H1 (cell line): ENCODE data around the gene FOXL1. TPM values are rescaled to one million over a fixed set of nuclear protein-coding genes. Genes with fewer than 3 reads are reported as not detected.

Source experiments
- CTCF ChIA-PET: fragments of 300-600 bp; sonication (Branson Sonifier 250); formaldehyde crosslinking; loops from one replicate; lab custom pipeline; 2021; ENCODE audit not compliant: partially characterized antibody; lab: Charles Lee
- POLR2A ChIA-PET: fragments of 300-600 bp; sonication (Branson Sonifier 250); formaldehyde crosslinking; loops from one replicate; lab custom pipeline; 2021; ENCODE audit warnings: inconsistent platforms; ENCODE audit not compliant: partially characterized antibody; lab: Charles Lee
- DNase-seq, 2 experiments: peaks; one replicate each; pipeline versions ENCODE4 v3.0.0 to v3.0.0-alpha.2; 2010 to 2022; ENCODE audit warnings: low spot score in 2 of 2, low read depth in 1 of 2, mixed read lengths in 1 of 2
- FAIRE-seq: peaks from 2 replicates; lab custom pipeline; 2011; peaks lifted over from hg19 to GRCh38; lab: Jason Lieb, UNC
- H2AFZ ChIP-seq: 2 replicates; pipeline ENCODE4 v1.8.1; 2012; ENCODE audit warnings: low read length, inconsistent platforms
- H2AK5ac ChIP-seq: 2 replicates; pipeline ENCODE4 v1.6.1; 2013; ENCODE audit warnings: low read depth, low read length
- H2BK120ac ChIP-seq: replicated peaks from 2 replicates; pipeline ENCODE3; 2013; ENCODE audit warnings: low read depth, low read length, inconsistent platforms
- H2BK12ac ChIP-seq: 2 replicates; pipeline ENCODE4 v1.6.1; 2013; ENCODE audit warnings: low read depth, low read length
- H2BK15ac ChIP-seq: 2 replicates; pipeline ENCODE4 v1.6.1; 2013; ENCODE audit warnings: low read length
- H2BK20ac ChIP-seq: 2 replicates; pipeline ENCODE4 v1.6.1; 2013; ENCODE audit warnings: low read length
- H2BK5ac ChIP-seq: 2 replicates; pipeline ENCODE4 v1.6.1; 2013; ENCODE audit warnings: low read depth, low read length
- H3K14ac ChIP-seq: 2 replicates; pipeline ENCODE4 v1.6.1; 2013; ENCODE audit warnings: inconsistent platforms; ENCODE audit not compliant: insufficient read length
- H3K18ac ChIP-seq: 2 replicates; pipeline ENCODE4 v1.6.1; 2013; ENCODE audit warnings: low read length; ENCODE audit errors: extremely low read depth
- H3K23ac ChIP-seq: 2 replicates; pipeline ENCODE4 v1.6.1; 2013; ENCODE audit warnings: inconsistent platforms; ENCODE audit not compliant: insufficient read length
- H3K23me2 ChIP-seq: 2 replicates; pipeline ENCODE4 v1.6.1; 2013; ENCODE audit warnings: low read depth, low read length
- H3K27ac ChIP-seq: 2 replicates; pipeline ENCODE4 v1.6.1; 2011; ENCODE audit warnings: low read depth, low read length, inconsistent platforms
- H3K27me3 ChIP-seq, 4 experiments: replicated peaks in 1 of 4; 1 replicate in 1 of 4; 2 replicates in 3 of 4; pipeline versions ENCODE4 v1.6.1 to v1.8.1; 2011 to 2013; ENCODE audit warnings: low read length in 3 of 4, mild to moderate bottlenecking in 3 of 4, inconsistent platforms in 2 of 4, mixed read lengths in 2 of 4, moderate library complexity in 1 of 4; ENCODE audit not compliant: control insufficient read depth in 3 of 4, insufficient read depth in 3 of 4; ENCODE audit errors: extremely low read depth in 1 of 4
- H3K36me3 ChIP-seq, 4 experiments: 2 replicates each; pipeline versions ENCODE4 v1.6.1 to v1.8.1; 2011 to 2013; ENCODE audit warnings: mild to moderate bottlenecking in 4 of 4, low read length in 3 of 4, moderate library complexity in 2 of 4, control low read depth in 1 of 4, inconsistent platforms in 1 of 4; ENCODE audit not compliant: insufficient read depth in 4 of 4, control insufficient read depth in 2 of 4
- H3K4ac ChIP-seq: replicated peaks from 2 replicates; pipeline ENCODE3; 2013; ENCODE audit warnings: low read length, low read depth, mixed read lengths, inconsistent platforms; ENCODE audit not compliant: insufficient read length
- H3K4me1 ChIP-seq, 4 experiments: replicated peaks in 1 of 4; 1 replicate in 1 of 4; 2 replicates in 3 of 4; pipeline versions ENCODE4 v1.6.1 to v1.8.1; 2011 to 2013; ENCODE audit warnings: low read length in 3 of 4, inconsistent platforms in 2 of 4, mixed read lengths in 1 of 4; ENCODE audit not compliant: insufficient read depth in 4 of 4, control insufficient read depth in 3 of 4
- H3K4me2 ChIP-seq, 2 experiments: 2 replicates each; pipeline versions ENCODE4 v1.6.1 to v1.8.1; 2011 to 2013; ENCODE audit warnings: low read depth in 2 of 2, low read length in 2 of 2, control low read depth in 1 of 2, inconsistent platforms in 1 of 2, mild to moderate bottlenecking in 1 of 2; ENCODE audit not compliant: insufficient read depth in 1 of 2
- H3K4me3 ChIP-seq, 4 experiments: fragments of 200-600, 300-600 bp in 1 of 4; sonication (generic), shearing (Covaris generic), sonication (Bioruptor Twin) in 1 of 4; 2 replicates each; pipeline versions ENCODE4 v1.5.1 to v1.8.1; 2011 to 2016; ENCODE audit warnings: low read length in 4 of 4, low read depth in 3 of 4, control low read depth in 2 of 4, inconsistent platforms in 2 of 4, mild to moderate bottlenecking in 2 of 4, mixed read lengths in 1 of 4, moderate library complexity in 1 of 4; ENCODE audit not compliant: insufficient read depth in 2 of 4; ENCODE audit errors: extremely low read depth in 1 of 4
- H3K56ac ChIP-seq: replicated peaks from 2 replicates; pipeline ENCODE3; 2013; ENCODE audit warnings: low read depth, mild to moderate bottlenecking, mixed read lengths, low read length, inconsistent platforms; ENCODE audit not compliant: insufficient read length
- H3K79me1 ChIP-seq: 2 replicates; pipeline ENCODE4 v1.6.1; 2013; ENCODE audit warnings: low read depth, low read length, control low read depth
- H3K79me2 ChIP-seq, 2 experiments: 2 replicates each; pipeline versions ENCODE4 v1.6.1 to v1.8.1; 2012 to 2013; ENCODE audit warnings: low read length in 2 of 2, mild to moderate bottlenecking in 2 of 2, inconsistent platforms in 1 of 2; ENCODE audit not compliant: insufficient read depth in 2 of 2, control insufficient read depth in 1 of 2
- H3K9ac ChIP-seq, 4 experiments: replicated peaks in 1 of 4; 1 replicate in 1 of 4; 2 replicates in 3 of 4; pipeline versions ENCODE4 v1.6.1 to v1.8.1; 2011 to 2013; ENCODE audit warnings: low read depth in 3 of 4, low read length in 3 of 4, control low read depth in 2 of 4, mild to moderate bottlenecking in 2 of 4, moderate library complexity in 2 of 4, inconsistent platforms in 1 of 4; ENCODE audit errors: extremely low read depth in 1 of 4
- H3K9me3 ChIP-seq, 2 experiments: 2 replicates each; pipeline versions ENCODE4 v1.6.1 to v1.8.1; 2012 to 2013; ENCODE audit warnings: mild to moderate bottlenecking in 2 of 2, moderate library complexity in 2 of 2, control low read depth in 1 of 2, inconsistent platforms in 1 of 2, low read depth in 1 of 2, low read length in 1 of 2, mixed read lengths in 1 of 2; ENCODE audit not compliant: insufficient read depth in 2 of 2
- H4K20me1 ChIP-seq, 2 experiments: replicated peaks in 1 of 2; 2 replicates each; pipeline versions ENCODE3 to v1.8.1; 2011 to 2013; ENCODE audit warnings: inconsistent platforms in 2 of 2, low read length in 2 of 2, mild to moderate bottlenecking in 1 of 2; ENCODE audit not compliant: insufficient read depth in 2 of 2, control insufficient read depth in 1 of 2
- H4K5ac ChIP-seq: 2 replicates; pipeline ENCODE4 v1.6.1; 2013; ENCODE audit warnings: low read length, low read depth, mixed read lengths, inconsistent platforms; ENCODE audit not compliant: insufficient read length
- H4K8ac ChIP-seq: 2 replicates; pipeline ENCODE4 v1.8.0; 2013; ENCODE audit warnings: mild to moderate bottlenecking, moderate library complexity, low read length, inconsistent platforms; ENCODE audit not compliant: insufficient read depth; ENCODE audit errors: extremely low read depth
- H4K91ac ChIP-seq: replicated peaks from 2 replicates; pipeline ENCODE3; 2013; ENCODE audit warnings: low read length, mixed read lengths, inconsistent platforms; ENCODE audit not compliant: insufficient read length
- BRCA1 ChIP-seq: IDR thresholded peaks from 2 replicates; pipeline ENCODE4 v1.6.1; 2012; ENCODE audit warnings: low read depth, low read length, improper control_type of control experiment
- CEBPB ChIP-seq: IDR thresholded peaks from 2 replicates; pipeline ENCODE4 v1.6.1; 2012; ENCODE audit warnings: low read depth, low read length
- EZH2 ChIP-seq: fragments of 200-600 bp; sonication (generic); IDR thresholded peaks from 2 replicates; pipeline ENCODE4 v1.7.1; 2012; ENCODE audit warnings: low read depth, mild to moderate bottlenecking, moderate library complexity, low read length, inconsistent platforms; ENCODE audit not compliant: severe bottlenecking
- GTF2F1 ChIP-seq: IDR thresholded peaks from 2 replicates; pipeline ENCODE4 v1.6.1; 2012; ENCODE audit warnings: low read depth, low read length, improper control_type of control experiment, borderline replicate concordance
- JUN ChIP-seq: IDR thresholded peaks from 2 replicates; pipeline ENCODE4 v1.6.1; 2011; ENCODE audit warnings: low read depth, mild to moderate bottlenecking, improper control_type of control experiment, low read length
- KDM4A ChIP-seq: IDR thresholded peaks from one replicate; pipeline ENCODE4 v1.7.1; 2012; ENCODE audit warnings: low read depth, mild to moderate bottlenecking, moderate library complexity, low read length, inconsistent platforms; ENCODE audit not compliant: severe bottlenecking
- TBP ChIP-seq: IDR thresholded peaks from 2 replicates; pipeline ENCODE4 v1.6.1; 2011; ENCODE audit warnings: low read depth, low read length, improper control_type of control experiment
- WGBS, 2 experiments: shearing (Covaris generic) in 1 of 2; methylation state at CpG; one replicate each; pipeline versions ENCODE4 v1.1.6 to v1.1.7; 2013 to 2015; ENCODE audit warnings: low lambda C conversion rate in 2 of 2, mixed read lengths in 2 of 2, inconsistent platforms in 1 of 2, low coverage in 1 of 2, missing lambda C conversion rate in 1 of 2; ENCODE audit not compliant: insufficient replicate concordance in 2 of 2, insufficient coverage in 1 of 2, insufficient read length in 1 of 2; ENCODE audit errors: extremely low coverage in 1 of 2, missing lambda C conversion rate in 1 of 2; 5-methylcytosine and 5-hydroxymethylcytosine counted together
- polyA plus RNA-seq, 7 experiments: library from polyadenylated mRNA; depleted of rRNA in 3 of 7; stranded (reverse) in 5 of 7; unstranded in 2 of 7; fragments of >200 nt in 5 of 7; fragments of 200-250 nt in 2 of 7; gene quantifications; 1 replicate in 5 of 7; 2 replicates in 1 of 7; 4 replicates in 1 of 7; pipeline versions ENCODE4 v1.2.1 to v1.2.3, GENCODE V29; 2011 to 2013; ENCODE audit warnings: missing spikeins in 2 of 7, mixed read lengths in 2 of 7
- total RNA-seq: library from RNA; stranded (reverse); fragmentation: NEBNext Ultra II Directional; extraction: Animal tissue kit (Norgen Biotek cat#: 25700); gene quantifications from 2 replicates; pipeline ENCODE4 v1.2.1, GENCODE V29; 2021
- TF ChIP-seq, protein P1 (sequence below): IDR thresholded peaks from 2 replicates; pipeline ENCODE4 v1.6.1; 2011; ENCODE audit warnings: low read length, improper control_type of control experiment
- TF ChIP-seq, protein P2 (sequence below), 3 experiments: IDR thresholded peaks; 1 replicate in 2 of 3; 2 replicates in 1 of 3; pipeline versions ENCODE4 v1.5.1 to v1.6.1; 2011; ENCODE audit warnings: low read length in 3 of 3, mild to moderate bottlenecking in 3 of 3, inconsistent platforms in 2 of 3, low read depth in 1 of 3, moderate library complexity in 1 of 3; ENCODE audit not compliant: insufficient read depth in 1 of 3; ENCODE audit errors: control extremely low read depth in 1 of 3

FOXL1 gene
- total and polyA plus RNA-seq, 2 of the 8 experiments (the other 6 are each of a cell fraction or from before 2014, with no cell fraction given): 0.03 TPM; not detected in 1

DNA sequence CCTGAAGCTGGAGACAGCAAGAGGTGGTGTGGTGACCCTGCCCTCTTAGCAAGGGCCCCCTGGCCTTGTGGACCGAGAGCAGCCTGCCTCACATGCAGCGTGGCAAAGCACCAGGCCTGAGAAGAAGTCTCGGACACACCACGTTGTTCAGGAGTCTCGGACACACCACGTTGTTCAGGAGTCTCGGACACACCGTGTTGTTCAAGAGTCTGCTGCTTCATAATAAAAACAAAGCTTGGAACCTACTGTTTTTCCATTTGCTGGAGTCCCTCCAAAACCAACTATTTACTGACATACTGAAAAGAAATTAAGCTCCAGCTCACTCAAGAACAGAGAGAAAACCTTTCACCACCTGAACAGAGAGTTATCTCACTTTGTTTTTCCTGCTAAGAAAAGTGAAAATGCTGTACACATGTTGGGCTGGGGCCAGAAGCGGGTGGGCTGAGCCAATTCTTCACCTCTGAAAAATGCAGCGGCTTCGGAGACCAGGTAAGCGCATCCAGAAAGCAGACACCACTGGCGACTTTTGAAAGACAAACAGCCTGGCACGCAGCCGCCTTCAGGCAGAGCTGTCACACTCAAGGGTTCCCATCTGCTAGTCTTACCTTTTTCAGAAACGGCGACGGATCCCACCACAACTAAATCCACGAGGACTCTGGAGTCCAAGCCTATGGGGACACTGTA is 32.3 kb upstream of the FOXL1 start:
- Histone ChIP-seq H3K4me1 (no peaks in the 10 kb centered on the region), H3K4me2 (no peak overlapping the region), H2BK20ac (no peak overlapping the region), H3K4ac (no peak overlapping the region), H3K23me2 (no peaks in the 10 kb centered on the region), H3K4me3 (no peak overlapping the region), H3K27me3 (no peaks in the 10 kb centered on the region), H3K79me2 (no peaks in the 10 kb centered on the region), H4K5ac (no peak overlapping the region), H2BK120ac (no peak overlapping the region), H2AK5ac (no peak overlapping the region), H2BK12ac (no peak overlapping the region), H4K8ac (no peak overlapping the region), H3K56ac (no peak overlapping the region), H3K9me3 (no peaks in the 10 kb centered on the region), H3K36me3 (peaks cover 0 to 12% (median 1%) of the 10 kb centered on the region in 4 experiments; a peak in 5 of 8 replicates), H3K79me1 (no peaks in the 10 kb centered on the region; the same call in 1 of the 2 replicates), H2AFZ (no peak overlapping the region), H3K27ac (no peak overlapping the region), H3K23ac (no peak overlapping the region), H2BK15ac (no peak overlapping the region), H3K9ac (no peak overlapping the region), H3K18ac (no peak overlapping the region), H4K20me1 (peaks cover 0 to 1% of the 10 kb centered on the region in 2 experiments), H4K91ac (no peak overlapping the region), H3K14ac (no peak overlapping the region), H2BK5ac (no peak overlapping the region)
- POLR2A ChIA-PET: interaction anchor here (0.6 to 1.0 kb wide), 2 partner anchors 9 to 894 kb away, joined by 3 read pairs; partner anchors contain the start of gene MTHFSD
- FAIRE-seq (no peak), DNase-seq (no peak)
- 94% methylated on average over 19 of the region's 19 CpGs; no CpG with 5 or more reads in 1 of the 2 experiments for WGBS, 2 experiments
- CTCF ChIA-PET: interaction anchor here (0.6 to 2.7 kb wide), 3 partner anchors 17 to 515 kb away, joined by 3 to 6 read pairs (median 3); no protein-coding TSS in a partner anchor
- TF ChIP-seq, protein P1, sequence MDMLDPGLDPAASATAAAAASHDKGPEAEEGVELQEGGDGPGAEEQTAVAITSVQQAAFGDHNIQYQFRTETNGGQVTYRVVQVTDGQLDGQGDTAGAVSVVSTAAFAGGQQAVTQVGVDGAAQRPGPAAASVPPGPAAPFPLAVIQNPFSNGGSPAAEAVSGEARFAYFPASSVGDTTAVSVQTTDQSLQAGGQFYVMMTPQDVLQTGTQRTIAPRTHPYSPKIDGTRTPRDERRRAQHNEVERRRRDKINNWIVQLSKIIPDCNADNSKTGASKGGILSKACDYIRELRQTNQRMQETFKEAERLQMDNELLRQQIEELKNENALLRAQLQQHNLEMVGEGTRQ: no peak
- TF ChIP-seq KDM4A (no peak), EZH2 (no peak), CEBPB (no peak), GTF2F1 (no peak), JUN (no peak), BRCA1 (no peak), TBP (no peak)
- TF ChIP-seq, protein P2, sequence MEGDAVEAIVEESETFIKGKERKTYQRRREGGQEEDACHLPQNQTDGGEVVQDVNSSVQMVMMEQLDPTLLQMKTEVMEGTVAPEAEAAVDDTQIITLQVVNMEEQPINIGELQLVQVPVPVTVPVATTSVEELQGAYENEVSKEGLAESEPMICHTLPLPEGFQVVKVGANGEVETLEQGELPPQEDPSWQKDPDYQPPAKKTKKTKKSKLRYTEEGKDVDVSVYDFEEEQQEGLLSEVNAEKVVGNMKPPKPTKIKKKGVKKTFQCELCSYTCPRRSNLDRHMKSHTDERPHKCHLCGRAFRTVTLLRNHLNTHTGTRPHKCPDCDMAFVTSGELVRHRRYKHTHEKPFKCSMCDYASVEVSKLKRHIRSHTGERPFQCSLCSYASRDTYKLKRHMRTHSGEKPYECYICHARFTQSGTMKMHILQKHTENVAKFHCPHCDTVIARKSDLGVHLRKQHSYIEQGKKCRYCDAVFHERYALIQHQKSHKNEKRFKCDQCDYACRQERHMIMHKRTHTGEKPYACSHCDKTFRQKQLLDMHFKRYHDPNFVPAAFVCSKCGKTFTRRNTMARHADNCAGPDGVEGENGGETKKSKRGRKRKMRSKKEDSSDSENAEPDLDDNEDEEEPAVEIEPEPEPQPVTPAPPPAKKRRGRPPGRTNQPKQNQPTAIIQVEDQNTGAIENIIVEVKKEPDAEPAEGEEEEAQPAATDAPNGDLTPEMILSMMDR (IDR thresholded peaks at IDR 0.05; ENCODE audit: control extremely low read depth in 1 of 3, insufficient read depth in 1 of 3, low read depth in 1 of 3, low read length in 3 of 3): no peak
